HG03103 (cell line): Measurements from ENCODE around the gene VPS45.
"Not testable (repeated sequence)": the region's sequence is repeated elsewhere in the genome, so short reads cannot be mapped to it uniquely, and the experiment has no call there.

Experiments
- ATAC-seq: cut with Tn5 transposase; IDR thresholded peaks from one replicate; pipeline ENCODE4 v1.9.1; 2021; ENCODE audit warnings: low read depth; ENCODE audit not compliant: unreplicated experiment

Gene VPS45, protein sequence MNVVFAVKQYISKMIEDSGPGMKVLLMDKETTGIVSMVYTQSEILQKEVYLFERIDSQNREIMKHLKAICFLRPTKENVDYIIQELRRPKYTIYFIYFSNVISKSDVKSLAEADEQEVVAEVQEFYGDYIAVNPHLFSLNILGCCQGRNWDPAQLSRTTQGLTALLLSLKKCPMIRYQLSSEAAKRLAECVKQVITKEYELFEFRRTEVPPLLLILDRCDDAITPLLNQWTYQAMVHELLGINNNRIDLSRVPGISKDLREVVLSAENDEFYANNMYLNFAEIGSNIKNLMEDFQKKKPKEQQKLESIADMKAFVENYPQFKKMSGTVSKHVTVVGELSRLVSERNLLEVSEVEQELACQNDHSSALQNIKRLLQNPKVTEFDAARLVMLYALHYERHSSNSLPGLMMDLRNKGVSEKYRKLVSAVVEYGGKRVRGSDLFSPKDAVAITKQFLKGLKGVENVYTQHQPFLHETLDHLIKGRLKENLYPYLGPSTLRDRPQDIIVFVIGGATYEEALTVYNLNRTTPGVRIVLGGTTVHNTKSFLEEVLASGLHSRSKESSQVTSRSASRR

DNA sequence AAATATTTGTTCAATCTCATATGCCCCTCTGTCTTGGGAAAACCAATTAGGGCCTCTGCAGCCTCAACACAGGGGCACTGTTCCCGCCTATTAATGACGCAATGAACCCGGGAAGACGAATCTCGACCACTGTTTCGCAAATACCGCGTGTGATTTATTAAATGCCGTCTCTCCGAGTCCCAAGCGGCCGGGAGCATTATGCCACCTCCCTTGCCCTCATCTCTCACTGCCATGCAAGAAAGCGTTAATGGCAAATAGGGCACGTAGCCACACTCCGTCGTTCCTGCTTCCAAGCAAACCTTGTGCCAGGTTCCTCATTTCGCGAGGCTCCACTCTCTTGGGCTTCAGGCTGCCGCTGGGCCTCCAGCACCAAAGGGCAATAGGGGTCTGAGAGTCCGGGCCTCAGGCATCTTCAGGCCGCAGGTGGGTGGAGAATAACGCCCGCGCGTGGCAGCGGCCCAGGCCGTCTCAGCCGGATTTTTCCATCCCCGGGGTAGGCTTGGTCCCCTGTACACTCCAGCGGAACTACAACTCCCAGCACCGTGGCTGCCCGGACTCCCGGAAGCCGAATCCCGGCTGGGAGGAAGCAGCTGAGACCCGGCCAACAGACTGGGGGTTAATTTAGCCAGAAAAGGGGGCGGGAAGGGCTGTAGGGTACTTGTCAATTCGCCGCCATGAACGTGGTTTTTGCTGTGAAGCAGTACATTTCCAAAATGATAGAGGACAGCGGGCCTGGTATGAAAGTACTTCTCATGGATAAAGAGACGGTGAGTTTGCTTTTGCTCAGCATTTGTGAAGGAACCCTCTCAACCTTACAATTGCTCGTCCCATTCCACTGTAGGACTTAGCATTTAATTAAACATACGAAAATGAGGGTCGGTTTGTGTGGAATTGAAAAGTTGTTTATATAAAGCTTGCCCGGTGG is at the start of gene VPS45:
TSS of gene VPS45 (plus strand) at position 593 of the 925 bp plus-strand sequence. CDS start at position 675, 82 bp downstream.
- peak; percentile 93 for ATAC-seq

DNA sequence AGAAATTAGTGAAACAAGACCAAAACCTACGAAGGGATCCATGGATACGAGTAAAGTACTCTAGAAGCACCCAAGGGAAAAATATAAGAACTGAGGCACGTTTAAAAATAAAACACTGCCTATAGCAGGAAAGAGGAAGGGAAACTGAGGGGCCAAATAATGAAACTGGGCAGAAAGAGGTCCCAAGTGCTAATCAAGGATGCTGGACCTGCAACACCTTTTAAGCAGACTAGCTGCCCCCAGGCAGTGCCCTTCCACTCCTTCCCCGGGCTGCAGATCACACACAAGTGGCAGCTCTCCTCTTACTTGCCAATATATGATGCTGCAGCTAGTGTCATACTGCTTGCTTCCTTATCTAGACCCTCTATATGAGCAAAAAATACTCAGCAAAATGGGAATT is 49.4 kb upstream of the VPS45 start:
- ATAC-seq, result no peak

DNA sequence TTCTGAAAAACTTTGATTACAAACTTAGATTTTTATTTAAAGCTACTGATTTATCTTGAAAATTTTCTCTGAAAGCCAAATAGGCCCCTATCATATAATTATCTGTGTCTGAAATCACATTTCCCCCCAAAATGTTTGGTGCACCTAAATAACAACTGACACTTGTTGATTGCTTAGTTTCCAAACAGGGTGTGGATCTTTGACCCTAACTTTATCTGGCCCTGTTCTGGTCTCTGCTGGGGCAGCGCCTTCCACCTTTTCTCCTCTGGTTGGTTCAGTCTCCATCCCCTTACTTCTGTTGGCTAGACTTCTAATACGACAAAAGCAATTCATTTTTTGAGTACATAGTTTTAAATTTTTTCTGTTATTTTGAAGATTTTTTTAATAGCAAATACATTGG is 46.9 kb upstream of the VPS45 start:
- ATAC-seq, result no peak

DNA sequence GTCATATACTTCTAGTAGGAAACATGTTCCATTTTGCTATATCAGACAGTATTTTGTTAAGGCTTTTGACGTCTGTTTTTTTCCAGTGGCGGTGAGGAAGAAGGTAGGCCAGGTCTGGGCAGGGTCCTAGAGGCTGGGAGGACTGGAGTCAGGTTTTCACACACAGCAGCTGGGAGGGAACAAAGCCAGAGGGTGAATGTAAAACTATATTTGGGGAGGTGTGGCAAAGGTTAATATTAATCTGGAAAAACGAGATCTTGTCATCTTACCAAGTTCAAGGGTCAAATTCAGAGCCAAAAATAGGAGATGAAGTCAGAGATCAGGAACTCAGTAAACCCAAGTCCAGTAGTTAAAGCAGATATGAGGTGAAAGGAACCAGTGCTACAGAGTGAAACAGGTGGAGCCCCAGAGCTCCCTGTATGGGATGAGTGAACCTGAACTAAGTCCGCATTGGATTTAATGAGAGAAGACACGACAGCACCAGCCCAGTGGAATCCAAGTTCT is 46.3 kb upstream of the VPS45 start:
- ATAC-seq, result no peak

DNA sequence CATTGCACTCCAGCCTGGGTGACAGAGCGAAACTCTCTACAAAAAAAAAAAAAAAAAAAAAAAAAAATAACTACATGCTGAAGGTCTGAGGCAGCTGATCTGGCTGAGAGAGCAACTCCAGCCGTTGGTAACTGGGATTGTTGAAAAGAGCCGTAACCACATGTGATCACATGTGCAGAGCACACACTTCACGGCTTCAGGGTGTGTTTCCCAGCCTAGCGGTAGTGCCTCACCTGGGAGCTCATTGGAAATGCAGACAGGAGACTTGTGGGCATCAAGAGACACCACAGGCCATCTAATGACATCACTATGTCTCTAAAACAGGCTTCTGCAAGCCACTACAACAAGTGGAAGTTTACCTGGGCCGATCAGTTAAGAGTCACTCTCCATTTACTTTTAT is 45.2 kb upstream of the VPS45 start:
- no peak for ATAC-seq

DNA sequence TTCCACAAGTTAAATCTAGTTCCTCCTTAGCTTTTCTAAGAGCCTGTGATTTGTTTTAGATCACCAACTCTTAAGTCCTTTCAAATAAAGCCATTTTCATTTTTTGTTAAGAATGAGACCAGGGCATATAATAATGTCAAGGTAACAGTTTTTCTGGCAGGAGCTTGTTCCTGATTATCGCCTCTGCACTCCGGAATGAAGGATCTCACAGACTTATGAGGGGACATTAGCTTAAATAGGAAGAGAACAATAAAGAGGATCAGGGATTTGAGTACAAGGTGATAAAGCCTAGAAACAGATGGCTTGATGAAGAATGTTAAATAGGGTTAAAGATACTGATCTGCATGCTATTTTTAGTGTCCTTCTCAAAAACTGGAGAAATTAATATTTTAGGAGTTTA is 43.4 kb upstream of the VPS45 start:
- no peak for ATAC-seq

DNA sequence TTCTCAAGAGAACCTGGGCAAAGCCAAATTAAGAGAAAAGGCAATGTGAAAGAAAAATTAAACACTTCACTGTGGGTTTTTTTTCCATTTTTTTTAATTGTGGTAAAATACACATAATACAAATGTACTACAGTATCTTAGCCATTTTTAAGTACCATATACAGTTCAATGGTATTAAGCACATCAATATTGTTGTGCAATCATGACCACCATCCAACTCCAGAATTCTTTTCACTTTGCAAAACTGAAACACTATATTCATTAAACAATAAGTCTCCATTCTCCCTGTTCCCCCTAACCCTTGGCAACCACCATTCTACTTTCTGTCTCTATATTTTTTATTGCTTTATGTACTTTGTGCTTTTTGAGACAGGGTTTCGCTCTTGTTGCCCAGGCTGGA is 39.3 kb upstream of the VPS45 start:
- ATAC-seq, result no peak

DNA sequence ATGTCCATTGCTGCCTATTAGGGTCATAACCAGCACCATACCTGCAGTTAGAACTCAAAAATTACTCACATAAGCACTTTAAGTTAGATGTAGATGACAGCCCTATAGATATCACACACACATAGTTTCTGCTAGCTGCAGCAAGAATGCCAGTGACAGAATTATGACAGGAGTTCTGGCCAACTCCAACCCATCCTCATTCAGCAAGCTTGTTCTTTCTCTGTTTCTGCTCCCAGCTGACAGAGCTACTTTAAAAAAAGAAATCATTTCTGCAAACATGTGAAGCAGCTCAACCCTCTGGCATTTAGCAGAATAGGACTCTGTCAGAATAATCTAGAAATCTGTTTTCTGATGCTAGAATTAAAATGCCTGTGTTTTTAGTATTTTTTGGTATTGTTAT is 33.2 kb upstream of the VPS45 start:
- ATAC-seq, result no peak

DNA sequence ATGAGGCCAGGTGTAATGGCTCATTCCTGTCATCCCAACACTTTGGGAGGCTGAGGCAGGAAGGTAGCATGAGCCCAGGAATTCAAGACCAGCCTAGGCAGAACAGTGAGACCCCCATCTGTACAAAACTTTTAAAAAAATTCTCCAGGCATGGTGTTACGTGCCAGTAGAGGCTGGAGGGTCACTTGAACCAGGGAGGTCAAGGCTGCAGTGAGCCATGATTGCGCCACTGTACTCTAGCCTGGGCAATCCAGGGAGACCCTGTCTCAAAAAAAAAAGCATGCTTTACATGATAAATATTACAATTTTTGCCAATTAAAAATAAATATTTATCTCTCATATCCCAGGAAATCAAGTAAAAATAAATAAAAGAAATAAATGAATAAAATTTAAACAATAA is 17.6 kb upstream of the VPS45 start:
- no peak for ATAC-seq

DNA sequence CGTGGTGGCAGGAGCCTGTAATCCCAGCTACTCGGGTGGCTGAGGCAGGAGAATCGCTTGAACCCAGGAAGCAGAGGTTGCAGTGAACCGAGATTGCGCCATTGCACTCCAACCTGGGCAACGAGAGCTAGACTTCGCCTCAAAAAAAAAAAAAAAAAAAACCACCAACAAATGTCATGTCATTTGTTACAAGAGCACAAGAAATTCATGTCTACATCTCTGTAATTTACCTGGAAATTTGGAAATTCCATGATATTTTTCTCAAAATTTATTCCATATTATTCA is 16.5 kb upstream of the VPS45 start:
- no peak for ATAC-seq

DNA sequence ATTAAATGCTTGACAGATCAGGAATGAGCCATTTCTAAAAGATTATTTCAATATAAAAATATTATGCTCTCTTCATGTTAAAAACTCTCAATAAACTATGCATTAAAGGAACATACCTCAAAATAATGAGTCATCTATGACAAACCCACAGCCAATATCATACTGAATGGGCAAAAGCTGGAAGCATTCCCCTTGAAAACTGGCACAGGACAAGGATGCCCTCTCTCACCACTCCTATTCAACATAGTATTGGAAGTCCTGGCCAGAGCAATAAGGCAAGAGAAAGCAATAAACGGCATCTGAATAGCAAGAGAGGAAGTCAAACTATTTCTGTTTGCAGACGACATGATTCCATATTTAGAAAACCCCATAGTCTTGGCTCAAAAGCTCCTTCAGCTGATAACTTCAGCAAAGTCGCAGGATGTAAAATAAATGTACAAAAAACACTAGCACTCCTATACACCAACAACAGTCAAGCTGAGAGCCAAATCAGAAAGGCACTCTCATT is 15.6 kb upstream of the VPS45 start:
- not testable (repeated sequence) for ATAC-seq

DNA sequence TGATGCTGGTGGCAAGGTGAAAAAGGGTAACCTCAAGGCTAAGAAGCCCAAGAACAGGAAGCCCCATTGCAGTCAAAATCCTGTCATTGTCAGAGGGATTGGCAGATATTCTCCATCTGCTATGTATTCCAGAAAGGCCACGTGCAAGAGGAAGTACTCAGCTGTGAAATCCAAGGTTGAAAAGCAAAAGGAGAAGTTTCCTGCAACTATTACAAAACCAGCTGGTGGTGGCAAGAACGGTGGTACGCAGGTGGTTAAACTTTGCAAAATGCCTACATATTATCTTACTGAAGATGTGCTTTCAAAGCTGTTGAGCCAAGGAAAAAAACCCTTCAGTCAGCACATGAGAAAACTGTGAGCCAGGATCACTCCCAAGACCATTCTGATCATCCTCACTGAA is 13.7 kb upstream of the VPS45 start:
- no peak for ATAC-seq

DNA sequence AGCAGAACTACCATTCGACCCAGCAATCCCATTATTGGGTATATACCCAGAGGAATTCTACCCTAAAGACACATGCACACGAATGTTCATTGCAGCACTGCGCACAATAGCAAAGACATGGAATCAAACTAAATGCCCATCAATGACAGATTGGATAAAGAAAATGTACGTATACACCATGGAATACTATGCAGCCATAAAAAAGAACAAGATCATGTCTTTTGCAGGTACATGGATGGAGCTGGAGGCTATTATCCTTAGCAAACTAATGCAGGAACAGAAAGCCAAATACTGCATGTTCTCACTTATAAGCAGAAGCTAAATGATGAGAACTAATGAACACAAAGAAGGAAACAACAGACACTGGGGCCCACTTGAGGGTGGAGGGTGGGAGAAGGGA is 12.1 kb upstream of the VPS45 start:
- ATAC-seq, result not testable (repeated sequence)

DNA sequence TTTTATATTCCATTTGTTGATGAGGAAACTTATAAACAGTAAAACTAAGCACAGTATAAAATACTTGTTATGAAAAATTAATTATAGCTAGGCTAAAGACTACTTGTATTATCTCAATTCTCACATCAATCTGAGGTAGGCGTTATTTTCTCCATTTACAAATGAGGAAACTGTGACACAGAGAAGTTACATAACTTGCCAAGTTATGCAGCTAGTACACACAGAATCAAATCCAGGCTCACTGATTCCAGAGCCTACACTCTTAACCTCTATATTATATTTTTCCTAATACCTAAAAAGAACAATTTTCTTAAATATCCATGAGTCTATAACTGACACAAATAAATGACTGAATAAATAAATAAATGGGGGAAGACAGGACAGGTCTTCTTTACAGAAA is 11.2 kb upstream of the VPS45 start:
- ATAC-seq, result no peak

DNA sequence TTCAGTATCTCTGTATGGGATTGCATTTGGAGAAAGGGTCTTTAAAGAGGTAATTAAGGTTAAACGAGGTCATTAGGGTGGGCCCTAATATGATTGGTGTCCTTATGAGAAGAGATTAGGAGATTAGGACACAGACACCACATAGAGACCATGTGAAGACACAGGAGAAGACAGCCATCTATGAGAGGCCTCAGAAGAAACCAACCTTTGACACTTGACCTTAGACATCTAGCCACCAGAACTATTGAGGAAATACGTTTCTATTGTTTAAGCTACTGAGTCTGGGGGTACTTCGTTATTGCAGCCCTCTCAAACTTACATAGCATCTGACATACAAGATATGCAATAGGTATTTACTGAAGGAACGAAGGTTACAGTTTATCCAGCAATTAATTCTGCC is 7.3 kb upstream of the VPS45 start:
- no peak for ATAC-seq

DNA sequence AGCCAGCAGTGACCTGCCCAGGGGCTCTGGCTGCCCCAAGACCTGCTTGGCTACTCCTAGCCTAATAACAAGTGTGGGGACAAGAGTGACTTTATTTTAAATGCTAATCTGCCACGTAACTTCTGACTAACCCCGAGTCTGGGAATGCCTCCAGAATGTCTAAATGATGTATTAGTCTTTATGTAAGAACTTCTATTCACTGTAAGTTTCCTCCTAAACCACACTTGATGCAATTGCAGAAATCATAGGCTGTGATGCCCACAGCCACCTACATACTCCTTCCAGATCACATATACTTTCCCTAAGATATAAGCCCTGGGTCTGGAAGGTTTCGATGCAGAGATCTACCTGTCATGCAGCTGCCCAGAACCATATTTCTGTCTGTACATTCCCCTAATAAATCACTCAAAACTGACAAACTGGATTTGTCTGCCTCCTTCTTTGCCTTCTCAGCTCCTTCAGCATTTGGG is 5.9 kb upstream of the VPS45 start:
- ATAC-seq, result no peak

DNA sequence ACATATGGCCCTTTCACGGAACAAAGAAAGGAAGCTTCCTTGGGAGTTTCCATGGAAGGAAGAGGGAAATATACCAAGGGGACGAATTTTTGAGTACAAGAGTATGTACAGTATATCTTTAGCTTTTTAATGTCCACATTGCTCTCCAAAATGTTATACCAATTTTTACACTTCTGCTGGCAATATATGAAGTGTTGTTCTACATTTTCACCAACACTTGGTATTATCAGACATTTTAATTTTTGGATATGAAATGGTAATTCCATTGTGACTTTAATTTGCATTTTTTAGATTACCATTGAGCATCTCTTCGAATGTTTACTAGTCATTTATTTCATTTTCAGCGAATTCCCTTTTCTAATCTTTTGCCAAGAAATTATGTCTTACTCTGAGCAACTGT is 5.5 kb upstream of the VPS45 start:
- no peak for ATAC-seq

DNA sequence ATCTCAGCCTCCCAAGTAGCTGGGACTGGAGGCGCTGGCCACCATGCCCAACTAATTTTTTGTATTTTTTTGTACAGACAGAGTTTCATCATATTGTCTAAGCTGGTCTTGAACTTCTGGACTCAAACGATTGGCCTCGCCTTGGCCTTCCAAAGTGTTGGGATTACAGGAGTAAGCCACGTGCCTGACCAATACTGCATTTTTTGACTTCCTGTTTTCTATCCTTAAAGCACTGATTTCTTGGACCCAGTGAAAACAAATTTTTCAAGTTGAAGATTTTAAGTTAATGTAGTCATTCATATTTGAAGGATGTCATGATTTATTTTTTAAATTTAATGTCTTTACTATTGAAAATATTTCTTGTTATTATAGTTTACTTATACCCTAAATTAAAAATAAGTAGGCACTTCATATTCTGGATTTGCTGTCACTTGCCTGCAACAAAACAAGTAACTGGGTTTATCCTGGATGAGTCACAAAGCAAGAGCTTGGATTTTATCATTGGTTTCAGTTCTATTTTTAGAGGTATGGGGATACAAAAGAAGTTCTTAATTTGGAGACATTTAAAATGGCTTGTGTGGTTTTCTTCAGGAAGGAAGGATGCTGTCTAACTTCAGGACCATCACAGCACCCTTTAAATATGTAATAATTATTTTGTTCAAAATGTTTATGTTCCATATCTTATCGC is 2.2 kb upstream of the VPS45 start:
- no peak for ATAC-seq

DNA sequence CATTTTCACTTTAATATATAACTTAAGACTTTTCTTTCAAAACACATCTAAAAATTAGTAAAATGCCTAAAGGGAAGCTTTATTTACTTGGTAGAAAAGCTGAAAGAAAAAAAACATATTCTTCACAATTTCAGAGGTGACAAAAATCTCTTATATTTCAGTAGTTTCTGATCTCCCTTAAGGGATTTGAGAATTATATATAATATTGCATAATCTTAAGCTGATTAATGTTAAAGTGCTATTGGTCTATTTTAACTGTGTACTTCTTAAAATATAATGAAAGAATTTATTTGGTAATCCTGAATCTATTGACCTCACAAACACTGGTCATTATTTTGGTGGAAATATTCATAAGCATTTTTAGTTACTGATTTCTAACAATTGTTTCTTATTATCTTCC is 1.2 kb upstream of the VPS45 start:
- no peak for ATAC-seq

DNA sequence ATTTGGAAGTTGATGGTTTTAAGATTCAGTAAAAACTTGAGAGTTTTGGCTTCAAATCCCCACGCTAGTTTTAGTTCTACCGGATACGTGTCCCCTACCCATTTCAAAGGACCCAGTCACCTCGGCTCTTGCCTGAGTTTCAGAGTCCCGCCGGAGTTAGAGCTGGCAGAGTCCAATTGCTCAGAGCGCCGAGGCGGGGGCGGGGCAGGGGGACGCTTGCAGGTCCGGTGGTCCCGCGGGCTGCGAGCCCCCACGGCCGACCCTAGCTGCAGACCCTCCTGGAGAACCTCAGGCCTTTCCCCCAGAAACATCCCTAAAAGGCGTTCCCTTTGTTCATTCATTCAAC is 765 bp upstream of the VPS45 start:
- ATAC-seq, result peak; percentile 15

DNA sequence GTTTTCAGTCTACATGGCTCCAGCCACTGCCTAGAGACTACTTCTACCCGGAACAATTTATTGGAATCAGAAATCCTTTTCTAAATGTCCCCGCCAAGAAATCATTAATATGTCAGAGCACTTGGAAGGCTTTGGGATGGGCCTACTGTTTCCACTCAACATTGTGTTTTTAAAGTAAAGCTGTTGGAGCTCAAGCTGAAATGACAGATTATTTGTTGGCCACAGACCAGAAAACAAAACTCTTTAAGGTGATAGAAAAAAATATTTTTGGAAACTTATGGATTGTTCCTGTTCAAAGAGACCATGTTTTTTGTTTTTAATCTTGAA is 496 bp downstream of the VPS45 start:
- no peak for ATAC-seq
